CD4-positive, alpha-beta T cell treated with Interferon alpha-2 for 1 hour (primary cell): ENCODE results near the gene PRUNE2.

Source experiments
- DNase-seq, 2 donors: peaks; one replicate each; pipeline ENCODE4 v3.0.0-alpha.2; 2020 to 2022

The PRUNE2 gene

GRCh38 chr9:76901801-76902200, 4.1 kb downstream of the PRUNE2 start:
- no peak for DNase-seq

- DNase-seq: no peak
Observed at GRCh38 chr9:76900884-76901440, 5.0 kb downstream of the PRUNE2 start.

- no peak for DNase-seq
Observed at GRCh38 chr9:76898786-76899185, 7.1 kb downstream of the PRUNE2 start.

GRCh38 chr9:76897804-76898525, 7.9 kb downstream of the PRUNE2 start:
- no peak for DNase-seq

- DNase-seq: no peak
Observed at GRCh38 chr9:76896035-76896434, 9.9 kb downstream of the PRUNE2 start.

GRCh38 chr9:76895186-76895585, 10.7 kb downstream of the PRUNE2 start:
- DNase-seq: no peak

- DNase-seq: no peak
Observed at GRCh38 chr9:76894198-76894597, 11.7 kb downstream of the PRUNE2 start.

- DNase-seq: no peak
Observed at GRCh38 chr9:76893395-76893932, 12.4 kb downstream of the PRUNE2 start.

GRCh38 chr9:76891874-76892273, 14.0 kb downstream of the PRUNE2 start:
- DNase-seq: no peak

- no peak for DNase-seq
Observed at GRCh38 chr9:76891279-76891678, 14.6 kb downstream of the PRUNE2 start.

- no peak for DNase-seq
Observed at GRCh38 chr9:76887951-76888350, 18.0 kb downstream of the PRUNE2 start.

- no peak for DNase-seq
Observed at GRCh38 chr9:76887003-76887821, 18.7 kb downstream of the PRUNE2 start.

GRCh38 chr9:76886318-76886717, 19.6 kb downstream of the PRUNE2 start:
- DNase-seq: no peak

- DNase-seq: no peak
Observed at GRCh38 chr9:76884823-76885222, 21.1 kb downstream of the PRUNE2 start.

- DNase-seq: no peak
Observed at GRCh38 chr9:76883341-76883855, 22.5 kb downstream of the PRUNE2 start.

- no peak for DNase-seq
Observed at GRCh38 chr9:76882686-76883085, 23.2 kb downstream of the PRUNE2 start.

- DNase-seq: no peak
Observed at GRCh38 chr9:76880210-76880609, 25.7 kb downstream of the PRUNE2 start.

GRCh38 chr9:76878933-76879332, 27.0 kb downstream of the PRUNE2 start:
- no peak for DNase-seq

GRCh38 chr9:76877961-76878360, 28.0 kb downstream of the PRUNE2 start:
- no peak for DNase-seq

GRCh38 chr9:76876098-76876497, 29.8 kb downstream of the PRUNE2 start:
- no peak for DNase-seq

- no peak for DNase-seq
Observed at GRCh38 chr9:76873821-76874220, 32.1 kb downstream of the PRUNE2 start.

GRCh38 chr9:76873056-76873792, 32.7 kb downstream of the PRUNE2 start:
- no peak for DNase-seq

- DNase-seq: no peak
Observed at GRCh38 chr9:76868897-76869296, 37.0 kb downstream of the PRUNE2 start.
